HCT116 (cell line): ENCODE results near the gene SUSD4. TPM values are rescaled to one million over a fixed set of nuclear protein-coding genes. Genes with fewer than 3 reads are reported as not detected.

ENCODE experiments used
- ATAC-seq: fragments of 200-7000 bp; cut with Tn5 transposase; 2 replicates; pipeline ENCODE4 v1.9.1; 2020; ENCODE audit warnings: mild to moderate bottlenecking, moderate library complexity
- BruUV-seq: library from RNA; stranded (reverse); fragments of 400-500 nt; replicated peaks from 2 replicates; lab custom pipeline; 2021; lab: Mats Ljungman, UMichigan
- CTCF ChIA-PET: fragments of 300-600 bp; sonication (Branson Sonifier 250); formaldehyde crosslinking; loops from one replicate; lab custom pipeline; 2021; ENCODE audit warnings: antibody characterized with exemption; lab: Charles Lee
- POLR2A ChIA-PET: fragments of 300-600, 350-600 bp; sonication (Branson Sonifier 250); formaldehyde crosslinking; loops from one replicate; lab custom pipeline; 2021; ENCODE audit warnings: antibody characterized with exemption; lab: Charles Lee
- RAD21 ChIA-PET, 2 experiments: fragments of 300-600 bp; sonication (Branson Sonifier 250); formaldehyde crosslinking; loops; one replicate each; lab custom pipeline; 2023; ENCODE audit warnings: low total read pairs in 2 of 2; ENCODE audit not compliant: uncharacterized antibody in 2 of 2, unreplicated experiment in 2 of 2, low non-redundant PET in 1 of 2; lab: Charles Lee
- DNase-seq: peaks from one replicate; pipeline ENCODE4 v3.0.0-alpha.2; 2010; ENCODE audit warnings: low read depth, low spot score
- H2AFZ ChIP-seq: fragments of 200-600 bp; shearing (Covaris generic), sonication (generic); 2 replicates; pipeline ENCODE4 v1.6.1; 2017; ENCODE audit warnings: low read depth, mixed run types, mixed read lengths, antibody characterized with exemption, low read length; ENCODE audit not compliant: poor library complexity, severe bottlenecking
- H3K27ac ChIP-seq: 2 replicates; pipeline ENCODE4 v1.5.1; 2012; ENCODE audit warnings: low read depth, low read length
- H3K27me3 ChIP-seq: fragments of 200-600 bp; sonication (generic); 2 replicates; pipeline ENCODE4 v1.6.1; 2016; ENCODE audit warnings: mixed run types, low read length, mixed read lengths; ENCODE audit not compliant: insufficient read depth
- H3K36me3 ChIP-seq, 2 experiments: fragments of 200-500 bp in 1 of 2; fragments of 200-600 bp in 1 of 2; sonication (Bioruptor generic) in 1 of 2; sonication (generic) in 1 of 2; 2 replicates each; pipeline versions ENCODE4 v1.5.1 to v1.6.1; 2014 to 2016; ENCODE audit warnings: low read length in 2 of 2, inconsistent platforms in 1 of 2, mixed read lengths in 1 of 2, mixed run types in 1 of 2; ENCODE audit not compliant: insufficient read depth in 2 of 2, control insufficient read depth in 1 of 2
- H3K4me1 ChIP-seq, 2 experiments: fragments of 200-600 bp in 1 of 2; sonication (generic) in 1 of 2; 2 replicates each; pipeline versions ENCODE4 v1.5.1 to v1.6.1; 2012 to 2017; ENCODE audit warnings: low read length in 2 of 2, inconsistent platforms in 1 of 2, mild to moderate bottlenecking in 1 of 2, mixed read lengths in 1 of 2, mixed run types in 1 of 2, moderate library complexity in 1 of 2; ENCODE audit not compliant: insufficient read depth in 2 of 2, control insufficient read depth in 1 of 2
- H3K4me2 ChIP-seq: fragments of 200-600 bp; sonication (generic); 2 replicates; pipeline ENCODE4 v1.6.1; 2017; ENCODE audit warnings: mixed run types, low read length, mixed read lengths
- H3K4me3 ChIP-seq, 2 experiments: fragments of 200-600 bp in 1 of 2; sonication (generic) in 1 of 2; replicated peaks in 1 of 2; 2 replicates each; pipeline ENCODE4 v1.5.1; 2011 to 2016; ENCODE audit warnings: low read length in 2 of 2, control low read depth in 1 of 2, low read depth in 1 of 2, mild to moderate bottlenecking in 1 of 2, mixed read lengths in 1 of 2, mixed run types in 1 of 2
- H3K79me2 ChIP-seq: fragments of 200-600 bp; sonication (generic); 2 replicates; pipeline ENCODE4 v1.6.1; 2017; ENCODE audit warnings: mild to moderate bottlenecking, mixed run types, low read length, moderate library complexity, mixed read lengths; ENCODE audit not compliant: insufficient read depth
- H3K9ac ChIP-seq: fragments of 200-600 bp; sonication (generic); 2 replicates; pipeline ENCODE4 v1.6.1; 2016; ENCODE audit warnings: low read length, mixed read lengths
- H3K9me2 ChIP-seq: fragments of 200-600 bp; sonication (generic), shearing (Covaris generic); 2 replicates; pipeline ENCODE4 v1.6.1; 2017; ENCODE audit warnings: mixed run types, mild to moderate bottlenecking, moderate library complexity; ENCODE audit not compliant: insufficient read depth
- H3K9me3 ChIP-seq, 2 experiments: fragments of 200-500 bp in 1 of 2; fragments of 200-600 bp in 1 of 2; sonication (Bioruptor generic) in 1 of 2; sonication (generic) in 1 of 2; 2 replicates each; pipeline ENCODE4 v1.6.1; 2014 to 2017; ENCODE audit warnings: low read length in 2 of 2, mixed read lengths in 2 of 2, inconsistent platforms in 1 of 2, low read depth in 1 of 2, mild to moderate bottlenecking in 1 of 2, mixed run types in 1 of 2, moderate library complexity in 1 of 2; ENCODE audit not compliant: control insufficient read depth in 1 of 2, insufficient read depth in 1 of 2
- H4K20me1 ChIP-seq: fragments of 200-600 bp; sonication (generic), shearing (Covaris generic); 2 replicates; pipeline ENCODE4 v1.6.1; 2017; ENCODE audit warnings: mixed run types, mild to moderate bottlenecking, moderate library complexity; ENCODE audit not compliant: insufficient read depth
- ATF3 ChIP-seq: IDR thresholded peaks from 2 replicates; pipeline ENCODE4 v1.6.1; 2012
- CBX3 ChIP-seq: IDR thresholded peaks from 2 replicates; pipeline ENCODE4 v1.6.1; 2012; ENCODE audit warnings: low read depth
- CEBPB ChIP-seq: IDR thresholded peaks from 2 replicates; pipeline ENCODE4 v1.6.1; 2012; ENCODE audit warnings: low read depth
- CTCF ChIP-seq, 3 experiments: fragments of 200-600 bp in 1 of 3; sonication (generic) in 1 of 3; IDR thresholded peaks in 2 of 3; conservative IDR thresholded peaks in 1 of 3; 2 replicates each; pipeline ENCODE4 v1.5.1; 2012 to 2017; ENCODE audit warnings: low read depth in 2 of 3, low read length in 2 of 3, antibody characterized with exemption in 1 of 3, borderline replicate concordance in 1 of 3, control low read depth in 1 of 3, mild to moderate bottlenecking in 1 of 3, mixed read lengths in 1 of 3, mixed run types in 1 of 3, moderate library complexity in 1 of 3; ENCODE audit not compliant: insufficient read depth in 1 of 3
- EZH2phosphoT487 ChIP-seq: fragments of 200-600 bp; IDR thresholded peaks from 2 replicates; pipeline ENCODE4 v1.6.1; 2018; ENCODE audit warnings: antibody characterized with exemption, borderline replicate concordance
- SP1 ChIP-seq: IDR thresholded peaks from 2 replicates; pipeline ENCODE4 v1.6.1; 2012; ENCODE audit warnings: low read depth
- TCF7L2 ChIP-seq: IDR thresholded peaks from 2 replicates; pipeline ENCODE4 v1.7.0; 2011; ENCODE audit warnings: borderline replicate concordance, inconsistent platforms; ENCODE audit not compliant: insufficient read depth, insufficient read length; ENCODE audit errors: extremely low read depth
- ZFX ChIP-seq: fragments of 450-650 bp; IDR thresholded peaks from 2 replicates; pipeline ENCODE4 v1.6.1; 2017
- ZNF274 ChIP-seq: fragments of 200-500 bp; sonication (Bioruptor generic); IDR thresholded peaks from 2 replicates; pipeline ENCODE4 v1.6.1; 2014; ENCODE audit warnings: mild to moderate bottlenecking, low read depth, low read length, inconsistent platforms
- intact Hi-C: fragments of 100-400 bp; cut with micrococcal nuclease; formaldehyde crosslinking; loops from 2 replicates; pipeline ENCODE4 v1.10.0; 2022
- total RNA-seq: library from RNA; stranded (reverse); gene quantifications from one replicate; pipeline ENCODE4 v1.2.1, GENCODE V29; 2021; ENCODE audit not compliant: unreplicated experiment

The SUSD4 gene
- total RNA-seq, 1 experiment from 2014 or later, result 0.59 TPM

DNA sequence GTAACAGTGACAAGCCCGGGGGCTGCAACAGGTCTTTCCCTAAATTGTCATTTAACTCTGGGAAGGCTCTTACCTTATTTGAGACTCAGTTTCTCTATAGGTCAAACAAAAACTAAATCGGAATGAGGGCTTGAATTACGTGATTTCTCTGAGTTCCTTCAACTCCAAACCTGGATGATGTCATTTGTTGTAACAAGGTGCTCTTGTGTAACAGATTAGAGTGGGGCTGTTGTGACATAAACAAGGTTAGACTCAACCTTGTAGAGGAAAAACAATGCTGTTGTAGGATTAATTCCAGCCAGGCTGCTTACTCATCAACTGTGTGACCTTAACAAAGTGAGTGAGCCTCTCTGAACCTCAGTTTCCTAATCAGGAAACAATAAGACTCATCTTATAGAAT, 74.4 kb downstream of the SUSD4 start:
- Histone ChIP-seq H4K20me1 (no peaks in the 10 kb centered on the region), H3K9ac (no peak overlapping the region), H3K9me3 (no peaks in the 10 kb centered on the region), H3K79me2 (no peaks in the 10 kb centered on the region), H3K9me2 (no peaks in the 10 kb centered on the region), H3K4me3 (no peak overlapping the region), H3K4me1 (no peaks in the 10 kb centered on the region), H3K36me3 (no peaks in the 10 kb centered on the region), H3K4me2 (no peak overlapping the region), H2AFZ (no peak overlapping the region)
- intact Hi-C loops, result no loop called here
- no peak for ATAC-seq
- RAD21 ChIA-PET, result no interaction called here
- TF ChIP-seq ZNF274, result no peak
- TF ChIP-seq CEBPB, result peak; percentile 33; the same call in 1 of the 2 replicates
- TF ChIP-seq, all 23 proteins: peak for 1
- ChIA-PET CTCF (no interaction called here), POLR2A (no interaction called here)
- BruUV-seq, result no TSS peak
- Histone ChIP-seq H3K27ac (no peak overlapping the region), H3K27me3 (peaks cover 24% of the 10 kb centered on the region; the same call in 1 of the 2 replicates)
- no peak for DNase-seq

DNA sequence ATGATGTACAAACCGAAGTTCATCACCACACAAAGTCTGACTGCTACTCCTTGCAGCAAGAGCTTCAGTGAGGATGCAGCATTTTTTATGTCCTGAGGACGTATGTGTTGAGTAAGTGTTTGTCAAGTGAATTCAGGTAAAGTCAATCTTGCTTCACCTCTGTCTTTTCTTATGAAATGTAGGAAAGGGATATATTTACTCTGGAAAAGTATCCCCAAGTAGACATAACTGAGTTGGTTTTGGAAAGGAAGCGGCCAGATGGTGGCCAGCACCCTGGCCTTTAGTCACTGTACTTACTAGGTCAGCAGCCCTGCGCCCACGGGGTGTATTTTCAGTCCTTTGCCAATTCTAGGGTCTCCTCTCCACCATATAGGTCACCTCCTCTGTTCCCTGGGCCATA, 75.2 kb downstream of the SUSD4 start:
- H4K20me1 ChIP-seq, result no peaks in the 10 kb centered on the region
- H3K27me3 ChIP-seq, result peaks cover 24% of the 10 kb centered on the region; the same call in 1 of the 2 replicates
- H3K9me3 ChIP-seq, result no peaks in the 10 kb centered on the region
- no peaks in the 10 kb centered on the region for H3K9me2 ChIP-seq
- H3K4me2 ChIP-seq, result no peak overlapping the region
- no peak overlapping the region for H3K4me3 ChIP-seq
- H3K4me1 ChIP-seq, result no peaks in the 10 kb centered on the region
- BruUV-seq, result no TSS peak
- TF ChIP-seq ZFX (no peak), CEBPB (no peak), SP1 (no peak), EZH2phosphoT487 (no peak), CTCF (IDR thresholded peaks at IDR 0.05 in 2 of 3, conservative IDR thresholded peaks at IDR 0.05 in 1 of 3; ENCODE audit: borderline replicate concordance in 1 of 3, insufficient read depth in 1 of 3, low read depth in 2 of 3, low read length in 2 of 3) (no peak), CBX3 (no peak), ATF3 (no peak), ZNF274 (no peak), TCF7L2 (no peak)
- no peak overlapping the region for H2AFZ ChIP-seq
- ChIA-PET CTCF (no interaction called here), RAD21 (no interaction called here), POLR2A (no interaction called here)
- DNase-seq, result no peak
- H3K27ac ChIP-seq, result no peak overlapping the region
- intact Hi-C loops, result no loop called here
- ATAC-seq, result no peak
- no peaks in the 10 kb centered on the region for H3K79me2 ChIP-seq
- no peak overlapping the region for H3K9ac ChIP-seq
- no peaks in the 10 kb centered on the region for H3K36me3 ChIP-seq
